ENCODE measurements around the gene ECHDC3.

The ECHDC3 gene

DNA sequence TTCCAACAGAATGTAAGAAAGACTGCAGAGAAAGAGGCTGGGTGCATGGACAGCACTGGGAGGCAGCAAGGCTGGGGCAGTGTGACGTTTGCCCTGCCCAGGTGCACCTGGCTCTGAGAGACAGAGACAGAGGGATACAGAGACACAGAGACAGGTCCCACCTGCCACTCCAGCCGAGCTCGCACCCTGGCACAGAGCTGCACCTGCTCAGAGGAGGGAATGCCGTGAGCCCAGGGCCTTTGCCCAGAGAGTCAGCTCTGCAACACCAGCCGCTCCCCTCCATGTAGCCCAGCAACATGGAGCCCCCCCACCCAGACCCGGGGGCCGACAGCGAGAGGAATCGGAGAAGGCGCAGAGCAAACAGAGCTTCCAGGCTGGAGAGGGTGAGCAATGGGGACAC is 45.7 kb downstream of the ECHDC3 start:
- no peak for DNase-seq

GRCh38 chr10:11789306-11789705 is 47.1 kb downstream of the ECHDC3 start:
- no peak for DNase-seq

GRCh38 chr10:11789956-11790355 is 47.8 kb downstream of the ECHDC3 start:
- no peak for DNase-seq

- DNase-seq, result no peak
Observed at GRCh38 chr10:11793762-11794479, 51.7 kb downstream of the ECHDC3 start.

DNA sequence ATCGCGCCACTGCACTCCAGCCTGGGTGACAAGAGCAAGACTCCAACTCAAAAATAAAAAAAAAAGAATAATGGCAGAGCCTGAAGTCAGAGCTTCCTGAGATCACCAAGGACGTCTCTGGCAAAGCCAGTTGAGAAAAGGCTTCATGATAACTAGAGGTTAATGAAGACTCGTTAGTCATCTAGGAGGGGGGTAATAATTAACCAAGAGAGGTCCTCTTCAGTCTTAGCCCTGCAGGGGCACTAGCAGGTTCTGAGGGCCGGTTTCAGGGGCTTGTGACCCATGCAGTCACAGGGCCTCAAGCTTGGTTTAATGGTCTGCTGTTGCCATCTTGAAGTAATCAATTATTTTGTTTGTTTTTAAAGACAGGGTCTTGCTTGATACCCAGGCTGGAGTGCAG is 52.4 kb downstream of the ECHDC3 start:
- DNase-seq, result no peak

- no peak for DNase-seq
Observed at GRCh38 chr10:11795101-11795920, 53.1 kb downstream of the ECHDC3 start.

DNA sequence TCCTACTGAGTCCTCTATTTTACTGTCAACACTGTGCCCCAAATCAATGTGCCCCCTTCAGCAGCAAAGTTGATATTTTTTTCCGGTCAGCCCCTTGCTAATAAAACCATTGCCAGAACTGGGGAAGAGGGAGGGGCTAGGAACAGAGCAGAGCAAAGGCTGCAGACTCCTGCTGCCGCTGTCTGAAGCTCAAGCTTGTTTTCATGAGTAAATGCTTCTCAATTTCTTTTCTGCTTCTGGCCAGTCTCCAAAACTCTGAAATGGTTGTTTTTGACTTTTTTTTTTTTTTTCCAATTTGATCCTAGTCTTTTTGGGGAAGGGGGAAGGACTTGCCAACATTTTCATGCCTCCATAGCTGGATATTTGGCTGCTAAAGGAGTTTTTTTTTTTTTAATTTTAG is 54.3 kb downstream of the ECHDC3 start:
- no peak for DNase-seq

GRCh38 chr10:11797281-11797680 is 55.1 kb downstream of the ECHDC3 start:
- no peak for DNase-seq

GRCh38 chr10:11797847-11798633 is 55.9 kb downstream of the ECHDC3 start:
- no peak for DNase-seq

GRCh38 chr10:11798845-11799735 is 56.9 kb downstream of the ECHDC3 start:
- no peak for DNase-seq

DNA sequence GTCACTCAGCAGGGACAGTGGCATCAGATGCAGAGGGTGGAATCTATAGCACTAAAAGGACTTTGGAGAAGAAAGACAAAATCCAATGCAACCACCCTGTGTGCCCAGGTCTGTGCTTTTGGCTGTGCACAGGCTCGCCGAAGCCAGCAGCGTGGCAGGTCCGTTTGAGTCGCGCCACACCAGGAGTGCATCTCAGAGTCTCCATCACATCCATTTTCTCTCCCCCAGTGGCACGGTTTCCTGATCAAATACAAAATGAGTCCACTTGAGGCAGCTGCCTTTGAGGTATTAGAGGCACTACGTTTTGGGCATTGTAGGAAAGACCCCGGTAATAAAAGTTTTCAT is 57.5 kb downstream of the ECHDC3 start:
- no peak for DNase-seq

- DNase-seq, result no peak
Observed at GRCh38 chr10:11804336-11804735, 62.2 kb downstream of the ECHDC3 start.

GRCh38 chr10:11805792-11806191 is 63.6 kb downstream of the ECHDC3 start:
- DNase-seq, result no peak

DNA sequence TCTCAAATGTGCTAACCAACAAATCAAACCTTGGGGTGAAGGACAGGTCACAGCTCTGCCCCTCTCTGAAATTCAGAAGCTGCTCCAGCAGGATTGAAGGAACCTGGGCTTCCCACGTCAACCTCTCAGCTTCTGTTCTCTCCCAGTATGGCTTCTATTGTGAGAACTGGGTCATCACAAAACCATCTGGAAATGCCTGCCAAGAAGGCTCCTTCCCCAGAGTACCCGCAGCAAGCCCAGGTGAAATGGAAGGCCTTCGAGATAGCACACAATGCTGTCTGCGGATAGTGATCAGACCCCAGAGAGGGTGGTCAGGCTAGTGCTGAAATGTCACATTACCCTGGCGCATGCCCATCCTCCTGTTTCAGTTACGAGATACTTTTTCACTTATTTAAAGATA is 64.5 kb downstream of the ECHDC3 start:
- no peak for DNase-seq

GRCh38 chr10:11808808-11809207 is 66.6 kb downstream of the ECHDC3 start:
- no peak for DNase-seq

- no peak for DNase-seq
Observed at GRCh38 chr10:11810313-11810766, 68.2 kb downstream of the ECHDC3 start.

GRCh38 chr10:11810973-11811372 is 68.8 kb downstream of the ECHDC3 start:
- DNase-seq, result no peak

- DNase-seq, result no peak
Observed at GRCh38 chr10:11813177-11813576, 71.0 kb downstream of the ECHDC3 start.
